ENCODE measurements around the gene PKD2L2. TPM values are rescaled to one million over a fixed set of nuclear protein-coding genes. Genes with fewer than 3 reads are reported as not detected.
"Not testable (repeated sequence)": the region's sequence is repeated elsewhere in the genome, so short reads cannot be mapped to it uniquely, and the experiment has no call there.

PKD2L2 gene
- total and polyA plus RNA-seq, 8 donors: 0.23 to 0.82 (median 0.39) TPM; not detected in 2

DNA sequence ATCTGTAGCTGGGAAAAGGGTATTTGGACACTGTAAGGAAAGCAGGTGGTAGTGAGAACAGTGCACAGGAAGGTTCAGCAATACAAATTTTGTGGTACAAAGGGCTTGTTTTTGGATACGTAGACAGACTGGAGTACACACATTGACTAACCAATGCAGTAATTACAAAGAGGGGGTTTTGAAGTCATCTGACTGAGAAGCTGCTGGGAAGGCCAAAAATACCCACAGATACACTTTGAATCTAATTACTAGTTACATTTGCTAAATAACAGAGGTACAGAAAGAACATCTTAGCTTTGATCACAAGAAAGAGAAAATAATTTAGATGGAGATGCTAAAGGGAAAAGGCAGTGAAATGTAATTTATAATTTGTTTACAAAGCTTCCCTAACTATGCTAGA lies 45.9 kb downstream of the PKD2L2 start:
- TF ChIP-seq, protein P1, sequence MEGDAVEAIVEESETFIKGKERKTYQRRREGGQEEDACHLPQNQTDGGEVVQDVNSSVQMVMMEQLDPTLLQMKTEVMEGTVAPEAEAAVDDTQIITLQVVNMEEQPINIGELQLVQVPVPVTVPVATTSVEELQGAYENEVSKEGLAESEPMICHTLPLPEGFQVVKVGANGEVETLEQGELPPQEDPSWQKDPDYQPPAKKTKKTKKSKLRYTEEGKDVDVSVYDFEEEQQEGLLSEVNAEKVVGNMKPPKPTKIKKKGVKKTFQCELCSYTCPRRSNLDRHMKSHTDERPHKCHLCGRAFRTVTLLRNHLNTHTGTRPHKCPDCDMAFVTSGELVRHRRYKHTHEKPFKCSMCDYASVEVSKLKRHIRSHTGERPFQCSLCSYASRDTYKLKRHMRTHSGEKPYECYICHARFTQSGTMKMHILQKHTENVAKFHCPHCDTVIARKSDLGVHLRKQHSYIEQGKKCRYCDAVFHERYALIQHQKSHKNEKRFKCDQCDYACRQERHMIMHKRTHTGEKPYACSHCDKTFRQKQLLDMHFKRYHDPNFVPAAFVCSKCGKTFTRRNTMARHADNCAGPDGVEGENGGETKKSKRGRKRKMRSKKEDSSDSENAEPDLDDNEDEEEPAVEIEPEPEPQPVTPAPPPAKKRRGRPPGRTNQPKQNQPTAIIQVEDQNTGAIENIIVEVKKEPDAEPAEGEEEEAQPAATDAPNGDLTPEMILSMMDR (IDR thresholded peaks at IDR 0.05): no peak
- Histone ChIP-seq H3K9me3 (no peaks in the 10 kb centered on the region), H3K4me1 (no peaks in the 10 kb centered on the region), H3K4me3 (no peak overlapping the region), H3K27me3 (no peaks in the 10 kb centered on the region), H3K36me3 (peaks cover 0 to 33% of the 10 kb centered on the region in 2 donors), H3K27ac (no peak overlapping the region)
- no peak for DNase-seq
- intact Hi-C loops (cut with DNase I): no loop called here
- no peak for ATAC-seq

DNA sequence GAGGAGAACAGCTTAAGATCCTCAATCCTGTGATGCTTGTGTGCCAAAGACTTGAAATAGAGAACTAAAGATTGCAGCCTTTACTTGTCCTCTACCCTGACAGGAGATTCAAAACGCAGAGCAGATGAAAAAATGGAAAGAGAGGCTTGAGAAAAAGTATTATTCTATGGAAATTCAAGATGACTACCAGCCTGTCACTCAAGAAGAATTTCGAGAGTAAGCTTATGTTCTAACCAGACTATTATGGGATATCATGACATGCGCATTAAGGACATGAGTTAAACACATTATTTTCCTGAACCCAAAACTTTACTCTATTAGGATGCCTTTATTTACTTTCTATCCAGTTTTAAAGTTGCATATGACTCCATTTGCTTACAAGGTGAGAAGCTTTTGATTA lies 46.4 kb downstream of the PKD2L2 start:
- intact Hi-C loops (cut with DNase I): no loop called here
- Histone ChIP-seq H3K36me3 (peaks cover 0 to 38% of the 10 kb centered on the region in 2 donors), H3K9me3 (no peaks in the 10 kb centered on the region), H3K27ac (no peak overlapping the region), H3K27me3 (no peaks in the 10 kb centered on the region), H3K4me1 (no peaks in the 10 kb centered on the region), H3K4me3 (no peak overlapping the region)
- TF ChIP-seq, protein P1 (IDR thresholded peaks at IDR 0.05): no peak
- no peak for DNase-seq
- ATAC-seq: no peak

DNA sequence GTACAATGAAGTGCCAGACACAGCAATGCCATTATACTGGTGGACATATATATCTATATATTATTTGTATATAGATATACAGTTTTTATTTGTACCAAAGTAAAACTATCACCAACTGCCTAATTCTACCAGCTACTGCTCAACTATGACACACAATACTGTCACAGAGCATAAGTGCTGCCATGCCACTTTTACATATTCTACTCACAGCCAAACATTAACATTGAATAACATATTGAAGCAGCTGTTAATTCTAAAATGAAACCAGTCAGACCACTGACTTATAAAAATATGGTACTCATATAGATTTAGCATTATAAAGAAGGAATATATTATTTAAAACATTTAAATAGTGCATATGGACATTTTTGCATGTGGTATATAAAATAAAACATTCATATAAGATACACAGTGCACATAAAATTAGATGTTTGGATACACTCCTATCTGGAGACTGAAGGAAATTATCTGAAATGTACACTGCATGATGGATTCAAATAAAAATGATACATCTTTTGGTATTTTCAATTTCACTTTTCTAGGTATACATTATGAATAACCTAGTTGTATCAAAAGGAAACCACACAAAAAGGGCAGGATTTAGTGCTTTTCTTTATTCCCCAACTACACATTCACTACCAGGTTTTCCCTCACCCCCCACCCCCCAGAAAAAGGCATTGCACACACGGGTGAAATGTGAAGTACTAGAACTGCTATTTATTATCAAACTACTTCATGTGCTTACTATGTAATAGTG lies 48.9 kb downstream of the PKD2L2 start:
- intact Hi-C loops (cut with DNase I): no loop called here
- TF ChIP-seq, protein P1 (IDR thresholded peaks at IDR 0.05): no peak
- DNase-seq: no peak
- no peak for ATAC-seq
- Histone ChIP-seq H3K27me3 (no peaks in the 10 kb centered on the region), H3K9me3 (no peaks in the 10 kb centered on the region), H3K4me1 (no peaks in the 10 kb centered on the region), H3K36me3 (peaks cover 0 to 63% of the 10 kb centered on the region in 2 donors), H3K27ac (no peak overlapping the region), H3K4me3 (no peak overlapping the region)

DNA sequence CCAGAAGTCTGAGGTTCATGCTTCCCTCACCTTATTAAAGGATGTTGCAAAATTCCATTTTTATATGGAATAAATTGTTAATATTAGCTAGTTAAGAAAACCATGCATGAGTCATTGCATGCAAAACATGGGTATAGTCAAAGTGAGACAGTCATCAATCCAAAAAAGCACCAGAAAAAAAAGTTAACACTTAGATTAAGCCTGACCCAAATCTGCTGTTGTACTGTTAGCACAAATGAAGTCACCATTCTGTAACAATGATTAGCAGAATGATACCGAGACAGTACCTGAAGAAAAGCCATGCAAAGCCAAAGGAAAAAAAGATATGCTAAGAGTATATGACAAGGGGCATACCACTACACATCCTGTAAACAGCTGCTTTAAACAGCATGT lies 49.5 kb downstream of the PKD2L2 start:
- DNase-seq (no peak), ATAC-seq (no peak)
- H3K27me3 ChIP-seq: no peaks in the 10 kb centered on the region
- TF ChIP-seq, protein P1 (IDR thresholded peaks at IDR 0.05): no peak
- no peak overlapping the region for H3K27ac ChIP-seq
- no peak overlapping the region for H3K4me3 ChIP-seq
- H3K9me3 ChIP-seq: no peaks in the 10 kb centered on the region
- peaks cover 0 to 69% of the 10 kb centered on the region in 2 donors for H3K36me3 ChIP-seq
- intact Hi-C loops (cut with DNase I): no loop called here
- H3K4me1 ChIP-seq: no peaks in the 10 kb centered on the region

DNA sequence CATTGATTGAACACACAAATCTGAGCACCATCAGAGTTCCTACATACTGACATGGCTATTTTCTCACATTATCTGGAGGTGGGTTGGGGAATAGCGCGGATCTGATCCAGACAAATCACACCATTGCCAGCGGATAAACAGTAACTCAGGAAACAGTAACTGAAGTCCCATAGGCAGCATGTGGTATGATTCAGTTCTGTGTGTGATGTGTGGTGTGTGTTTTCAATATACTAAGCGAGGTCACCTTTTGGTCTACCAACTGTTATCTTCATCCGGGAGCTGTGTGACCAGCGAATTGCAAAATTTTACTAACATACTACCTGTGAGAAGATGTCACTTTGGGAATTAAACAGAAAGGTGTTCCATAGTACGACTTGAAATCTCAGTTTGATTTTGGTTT lies 50.1 kb downstream of the PKD2L2 start:
- no peaks in the 10 kb centered on the region for H3K9me3 ChIP-seq
- H3K27ac ChIP-seq: no peak overlapping the region
- no peaks in the 10 kb centered on the region for H3K4me1 ChIP-seq
- no peak for DNase-seq
- intact Hi-C loops (cut with DNase I): no loop called here
- peaks cover 0 to 74% of the 10 kb centered on the region in 2 donors for H3K36me3 ChIP-seq
- H3K4me3 ChIP-seq: no peak overlapping the region
- TF ChIP-seq, protein P1 (IDR thresholded peaks at IDR 0.05): no peak
- no peaks in the 10 kb centered on the region for H3K27me3 ChIP-seq
- ATAC-seq: no peak

DNA sequence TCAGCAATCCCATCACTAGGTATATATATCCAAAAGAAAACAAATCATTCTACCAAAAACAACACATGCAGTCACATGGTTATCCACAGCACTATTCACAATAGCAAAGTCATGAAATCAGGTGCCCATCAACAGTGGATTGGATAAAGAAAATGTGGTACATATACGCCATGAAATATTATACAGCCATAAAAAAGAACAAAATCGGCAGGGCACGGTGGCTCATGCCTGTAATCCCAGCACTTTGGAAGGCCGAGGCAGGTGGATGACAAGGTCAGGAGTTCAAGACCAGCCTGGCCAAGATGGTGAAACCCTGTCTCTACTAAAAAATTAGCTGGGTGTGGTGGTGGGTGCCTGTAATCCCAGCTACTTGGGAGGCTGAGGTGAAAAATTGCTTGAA lies 55.0 kb downstream of the PKD2L2 start:
- H3K9me3 ChIP-seq; intact Hi-C loops (cut with DNase I); ATAC-seq; H3K4me1 ChIP-seq; DNase-seq; H3K27ac ChIP-seq; H3K27me3 ChIP-seq; H3K4me3 ChIP-seq: not testable (repeated sequence)
- H3K36me3 ChIP-seq: peaks cover 10 to 100% of the 10 kb centered on the region in 2 donors

Measured in left lung (tissue), 10 donors.